Gastrocnemius medialis (tissue), 4 donors: ENCODE measurements around the gene ZNF26.

ENCODE experiments used
- CTCF ChIP-seq, 5 experiments: fragments of 450-650 bp in 3 of 5; fragments of 200-600 bp in 2 of 5; sonication (generic) in 2 of 5; IDR thresholded peaks in 4 of 5; conservative IDR thresholded peaks in 1 of 5; 1 replicate in 4 of 5; 2 replicates in 1 of 5; pipeline ENCODE4 v1.5.1; 2016 to 2019; ENCODE audit warnings: antibody characterized with exemption in 5 of 5, mild to moderate bottlenecking in 3 of 5, moderate library complexity in 3 of 5
- POLR2A ChIP-seq, 2 donors: fragments of 450-650 bp; IDR thresholded peaks; one replicate each; pipeline ENCODE4 v1.6.1; 2017; ENCODE audit warnings: antibody characterized with exemption in 2 of 2, mild to moderate bottlenecking in 2 of 2, moderate library complexity in 2 of 2

- TF ChIP-seq CTCF (IDR thresholded peaks at IDR 0.05 in 4 of 5, conservative IDR thresholded peaks at IDR 0.05 in 1 of 5) (no peak), POLR2A (IDR thresholded peaks at IDR 0.05) (no peak)
These were observed 36.0 kb upstream of the ZNF26 start for GRCh38 chr12:132949936-132950837.
